ENCODE measurements around the gene ARMC9.

- TF ChIP-seq POLR2A (IDR thresholded peaks at IDR 0.05), result no peak
- no peak for TF ChIP-seq CTCF (IDR thresholded peaks at IDR 0.05)
These were observed 215.6 kb downstream of the ARMC9 start for GRCh38 chr2:231413921-231414476.

Measured in lower leg skin (tissue), 3 donors.